Loucy (cell line): Measurements from ENCODE around the gene TFEC.

Experiments used
- CTCF ChIP-seq: fragments of 200-600 bp; sonication (generic); conservative IDR thresholded peaks from 2 replicates; pipeline ENCODE4 v1.5.1; 2014; ENCODE audit warnings: mild to moderate bottlenecking, antibody characterized with exemption, low read length
- EZH2phosphoT487 ChIP-seq: fragments of 200-600 bp; IDR thresholded peaks from 2 replicates; pipeline ENCODE4 v1.6.1; 2018; ENCODE audit warnings: antibody characterized with exemption, mild to moderate bottlenecking, moderate library complexity, borderline replicate concordance

- no peak for TF ChIP-seq CTCF
- no peak for TF ChIP-seq EZH2phosphoT487
Observed at GRCh38 chr7:116071629-116072028, 41.1 kb upstream of the TFEC start.
